HG03196 (cell line): ENCODE data around the gene TBXA2R.
A peak's percentile ranks its signal among the peaks of the same experiment; 100 is the strongest.
"Not testable (repeated sequence)": the region's sequence is repeated elsewhere in the genome, so short reads cannot be mapped to it uniquely, and the experiment has no call there.

Source experiments
- ATAC-seq: cut with Tn5 transposase; IDR thresholded peaks from one replicate; pipeline ENCODE4 v1.9.1; 2021; ENCODE audit not compliant: unreplicated experiment

The TBXA2R gene

GRCh38 chr19:3641515-3642269 is 35.0 kb upstream of the TBXA2R start:
- ATAC-seq = no peak

- no peak for ATAC-seq
Observed at GRCh38 chr19:3639479-3639878, 32.8 kb upstream of the TBXA2R start.

GRCh38 chr19:3638208-3639193 is 31.8 kb upstream of the TBXA2R start:
- ATAC-seq = no peak

GRCh38 chr19:3637621-3638020 is 30.9 kb upstream of the TBXA2R start:
- no peak for ATAC-seq

DNA sequence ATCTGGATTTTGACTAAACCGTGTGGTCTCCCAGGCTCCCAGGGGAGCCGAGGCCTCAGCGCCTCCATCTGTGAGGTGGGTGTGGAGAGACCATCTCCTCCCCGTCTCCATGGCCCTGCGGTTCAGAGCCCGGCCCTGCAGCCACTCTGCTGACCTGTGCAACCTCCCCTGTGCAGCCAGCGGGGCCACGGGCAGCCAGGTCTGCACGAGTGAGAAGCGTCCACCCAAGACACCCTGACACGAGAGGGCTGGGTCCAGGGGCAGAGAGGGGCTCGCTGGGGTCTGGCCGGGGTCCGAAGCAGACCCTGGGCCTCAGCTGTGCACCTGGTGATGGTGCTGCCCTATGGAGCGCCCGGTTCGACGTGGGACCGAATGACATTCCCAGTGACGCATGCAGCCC is 30.3 kb upstream of the TBXA2R start:
- no peak for ATAC-seq

GRCh38 chr19:3636506-3636905 is 29.8 kb upstream of the TBXA2R start:
- no peak for ATAC-seq

DNA sequence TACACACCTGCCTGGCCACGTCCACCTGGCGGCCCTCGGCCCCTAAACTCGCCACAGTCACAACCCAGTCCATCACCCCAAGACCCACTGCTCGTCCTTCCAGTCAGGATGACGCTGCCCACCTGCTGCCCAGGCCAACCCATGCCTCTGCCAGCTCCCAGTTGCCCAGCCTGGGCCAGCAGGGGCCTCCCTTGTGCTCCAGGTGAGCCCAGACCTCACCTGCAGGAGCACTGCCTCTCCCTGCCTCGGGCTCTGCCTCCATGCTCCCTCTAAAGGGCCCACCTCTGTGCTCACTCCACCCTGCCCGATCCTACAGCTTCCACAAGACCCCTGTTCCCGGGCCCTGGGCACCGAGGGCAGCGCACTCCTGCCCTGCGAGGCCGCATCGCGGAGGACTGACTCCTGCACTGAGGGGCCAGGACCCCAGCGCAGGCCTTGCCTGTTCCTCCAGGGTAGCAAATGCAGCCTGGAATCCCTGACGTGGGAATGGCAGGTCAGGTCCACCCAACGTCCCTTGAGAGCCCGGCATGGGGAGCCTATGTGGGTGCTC is 27.9 kb upstream of the TBXA2R start:
- no peak for ATAC-seq

DNA sequence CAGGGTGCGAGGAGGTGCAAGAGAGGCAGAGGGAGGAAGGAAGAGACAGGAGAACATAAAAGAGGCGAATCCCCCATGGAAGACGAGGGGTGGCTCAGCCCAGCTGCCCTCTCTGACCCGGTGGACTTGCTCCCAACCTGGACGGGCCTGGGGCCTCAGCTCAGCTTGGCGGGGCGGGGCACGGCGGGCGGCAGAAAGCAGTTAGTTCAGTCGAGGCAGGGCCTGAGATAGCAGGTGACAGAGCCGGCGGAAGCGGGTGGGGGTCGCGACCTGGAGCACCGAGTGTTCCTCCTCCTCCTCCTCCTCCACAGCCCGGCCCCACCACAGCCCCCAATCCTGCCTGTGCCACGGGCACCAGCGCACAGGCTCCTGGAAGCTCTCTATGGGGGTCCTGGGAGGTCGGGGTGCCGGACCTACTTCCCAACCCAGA is 26.9 kb upstream of the TBXA2R start:
- ATAC-seq = no peak

- no peak for ATAC-seq
Observed at GRCh38 chr19:3632739-3633558, 26.3 kb upstream of the TBXA2R start.

- no peak for ATAC-seq
Observed at GRCh38 chr19:3632098-3632497, 25.4 kb upstream of the TBXA2R start.

DNA sequence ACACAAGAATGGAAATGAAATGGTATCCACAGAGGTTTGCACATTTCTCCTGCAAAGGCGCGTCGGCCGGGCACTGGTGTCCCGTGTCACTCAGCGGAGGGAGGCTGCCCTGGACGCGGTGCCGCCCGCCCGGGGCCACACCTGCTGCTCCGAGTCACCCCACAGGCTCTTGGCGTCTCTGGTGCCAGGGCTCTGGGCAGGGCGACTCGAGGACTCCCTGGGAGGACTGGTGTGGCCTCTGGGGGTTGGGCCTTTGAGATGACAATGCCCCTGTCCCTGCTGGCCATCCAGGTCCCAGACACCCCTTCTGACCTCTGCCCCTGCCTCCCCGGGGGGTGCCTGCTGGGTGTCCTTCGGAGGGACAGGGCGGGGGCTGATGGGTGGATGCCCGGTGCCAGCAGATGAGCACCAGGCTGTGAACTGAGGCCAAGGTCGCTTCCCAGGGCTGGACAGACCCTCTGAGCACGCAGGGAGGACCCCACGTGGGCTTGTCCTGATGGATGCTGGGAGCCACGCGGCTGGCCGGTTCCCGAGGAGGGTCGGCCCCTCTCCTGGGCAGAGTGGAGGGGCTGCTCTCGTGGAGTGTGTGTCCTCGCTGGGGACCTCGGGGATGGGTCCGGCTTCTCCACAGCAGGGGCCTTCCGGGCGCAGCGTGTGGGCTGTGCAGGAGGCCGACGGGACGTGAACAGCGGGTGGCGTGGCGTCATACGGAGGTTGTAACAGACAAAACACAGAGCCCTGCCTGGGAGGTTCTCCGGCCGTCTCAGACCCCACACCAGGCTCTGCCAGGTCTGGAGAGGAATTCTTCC is 24.6 kb upstream of the TBXA2R start:
- ATAC-seq = no peak

GRCh38 chr19:3628766-3629165 is 22.1 kb upstream of the TBXA2R start:
- not testable (repeated sequence) for ATAC-seq

DNA sequence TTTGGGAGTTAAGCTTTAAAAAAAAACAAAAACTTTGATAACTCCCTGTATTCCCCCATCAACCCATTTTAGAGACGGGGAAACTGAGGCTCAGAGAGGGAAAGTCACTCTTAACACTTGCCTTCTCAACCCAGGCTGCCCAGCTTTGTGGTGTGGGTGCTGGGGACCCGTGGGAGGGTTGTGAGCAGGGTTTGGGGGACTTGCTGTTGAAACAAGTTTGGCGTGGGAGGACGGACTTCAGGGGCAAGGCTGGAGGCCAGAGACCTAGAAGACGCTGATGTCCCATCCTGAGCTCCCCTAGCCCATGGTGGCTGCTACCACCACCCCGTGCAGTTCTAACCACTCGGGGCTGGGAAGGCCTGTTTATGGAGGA is 20.7 kb upstream of the TBXA2R start:
- ATAC-seq = no peak

DNA sequence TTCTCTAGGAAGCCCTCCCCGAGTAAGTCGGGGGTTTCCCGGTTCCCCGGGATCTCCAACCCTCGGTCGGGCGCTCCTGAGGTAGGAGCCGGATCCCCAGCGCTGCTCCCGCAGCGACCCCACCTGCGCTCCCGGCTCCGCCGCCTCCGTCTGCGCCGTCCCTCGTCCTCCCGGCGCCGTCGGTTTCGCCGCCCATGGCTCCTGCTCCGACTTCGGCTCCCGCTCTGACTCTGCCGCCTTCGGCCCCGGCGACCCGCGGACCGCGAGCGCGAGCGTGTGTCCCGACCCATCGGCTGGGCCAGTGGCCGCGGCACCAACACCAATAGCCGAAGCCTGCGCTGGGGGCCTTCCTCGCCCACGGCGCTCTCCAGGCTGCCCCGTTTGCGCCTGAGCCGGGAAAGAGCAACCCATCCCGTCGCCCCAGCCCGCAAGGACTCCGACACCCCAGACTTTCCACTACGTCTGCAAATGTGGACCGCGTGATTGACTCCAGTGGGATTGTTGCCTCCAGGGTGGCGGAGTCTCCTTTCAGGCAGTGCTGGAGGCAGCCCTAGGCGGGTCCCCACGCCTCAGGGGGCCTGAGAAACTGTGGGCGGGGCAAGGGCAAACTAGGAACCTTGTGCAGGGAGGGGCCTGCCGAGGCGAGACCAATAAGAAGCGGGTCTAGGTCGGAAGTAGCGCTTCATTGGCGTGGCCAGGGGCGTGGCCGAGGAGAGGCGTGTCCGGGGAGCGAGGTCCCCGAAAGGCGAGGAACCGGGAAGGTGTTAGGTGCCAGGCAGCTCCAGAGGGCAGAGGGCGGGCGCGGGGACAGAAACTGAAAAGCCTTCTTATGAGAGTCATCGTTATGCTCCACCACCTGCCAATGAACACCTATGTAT is 20.0 kb upstream of the TBXA2R start, which contains the start of gene CACTIN:
CACTIN (minus strand) TSS at position 318 of the 878 bp plus-strand sequence; CDS start at position 290, 28 bp downstream.
- peak; percentile 64 for ATAC-seq

GRCh38 chr19:3625996-3626472 is 19.4 kb upstream of the TBXA2R start:
- ATAC-seq = peak; percentile 10

GRCh38 chr19:3623716-3624115 is 17.0 kb upstream of the TBXA2R start:
- ATAC-seq = no peak

- ATAC-seq = no peak
Observed at GRCh38 chr19:3622224-3622623, 15.5 kb upstream of the TBXA2R start.

DNA sequence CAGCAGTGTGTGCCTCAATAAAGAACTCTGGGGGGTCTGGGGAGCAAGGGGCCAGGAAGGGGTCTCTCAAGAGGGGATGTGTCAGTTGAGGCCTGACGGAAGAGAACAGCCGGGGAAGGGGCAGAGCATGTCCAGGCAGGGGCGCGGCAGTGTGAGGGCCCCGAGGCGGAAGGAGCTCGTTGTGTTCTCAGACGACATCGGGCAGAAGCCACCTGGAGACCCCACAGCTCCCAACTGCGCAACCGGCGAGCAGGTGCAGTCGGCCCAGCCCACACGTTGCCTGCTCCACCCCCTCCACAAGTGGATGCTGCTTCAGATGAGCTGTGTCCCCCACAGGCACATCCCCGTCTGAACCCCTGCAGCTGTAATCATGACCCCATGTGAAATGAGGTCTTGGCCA is 15.0 kb upstream of the TBXA2R start:
- ATAC-seq = no peak
